OCI-LY7 (cell line): Measurements from ENCODE around the gene MCOLN3. TPM values are rescaled to one million over a fixed set of nuclear protein-coding genes. Genes with fewer than 3 reads are reported as not detected.

Source experiments
- BruUV-seq: library from RNA; stranded (reverse); fragments of 400-500 nt; replicated peaks from 2 replicates; lab custom pipeline; 2021; lab: Mats Ljungman, UMichigan
- CTCF ChIA-PET: fragments of 300-600 bp; sonication (Branson Sonifier 250); formaldehyde crosslinking; loops from one replicate; lab custom pipeline; 2022; ENCODE audit warnings: antibody characterized with exemption; ENCODE audit not compliant: unreplicated experiment; lab: Charles Lee
- POLR2A ChIA-PET: fragments of 300-600 bp; sonication (Branson Sonifier 250); formaldehyde crosslinking; loops from one replicate; lab custom pipeline; 2022; ENCODE audit warnings: antibody characterized with exemption; lab: Charles Lee
- DNase-seq: peaks from one replicate; pipeline ENCODE4 v3.0.0-alpha.2; 2015; ENCODE audit warnings: low spot score
- H2AFZ ChIP-seq: fragments of 200-600 bp; sonication (generic), shearing (Covaris generic); 2 replicates; pipeline ENCODE4 v1.6.1; 2014; ENCODE audit warnings: mild to moderate bottlenecking, antibody characterized with exemption, low read length, moderate library complexity
- H3K27ac ChIP-seq: fragments of 200-600 bp; sonication (generic); 2 replicates; pipeline ENCODE4 v1.5.1; 2014; ENCODE audit warnings: mixed run types, low read depth, mild to moderate bottlenecking, moderate library complexity, low read length, inconsistent platforms; ENCODE audit not compliant: poor library complexity, severe bottlenecking
- H3K36me3 ChIP-seq: fragments of 200-600 bp; sonication (generic); 2 replicates; pipeline ENCODE4 v1.6.1; 2014; ENCODE audit warnings: mild to moderate bottlenecking, antibody characterized with exemption, low read length, moderate library complexity, mixed read lengths; ENCODE audit not compliant: insufficient read depth
- H3K4me1 ChIP-seq: fragments of 200-600 bp; sonication (generic); 2 replicates; pipeline ENCODE4 v1.5.1; 2014; ENCODE audit warnings: mild to moderate bottlenecking, low read length; ENCODE audit not compliant: insufficient read depth, poor library complexity, severe bottlenecking
- H3K4me2 ChIP-seq: fragments of 200-600 bp; sonication (generic); 2 replicates; pipeline ENCODE4 v1.6.1; 2014; ENCODE audit warnings: mild to moderate bottlenecking, low read length
- H3K4me3 ChIP-seq: fragments of 200-600 bp; sonication (generic); 2 replicates; pipeline ENCODE4 v1.5.1; 2014; ENCODE audit warnings: mild to moderate bottlenecking, low read depth, low read length; ENCODE audit not compliant: poor library complexity, severe bottlenecking
- H3K79me2 ChIP-seq: fragments of 200-600 bp; sonication (generic); 2 replicates; pipeline ENCODE4 v1.6.1; 2016; ENCODE audit warnings: low read depth, mild to moderate bottlenecking, low read length, moderate library complexity, mixed read lengths; ENCODE audit not compliant: insufficient read depth
- H3K9me2 ChIP-seq: fragments of 200-600 bp; sonication (generic); 2 replicates; pipeline ENCODE4 v1.6.1; 2016; ENCODE audit warnings: mild to moderate bottlenecking, low read length, mixed read lengths; ENCODE audit not compliant: insufficient read depth
- H3K9me3 ChIP-seq: fragments of 200-600 bp; sonication (generic); 2 replicates; pipeline ENCODE4 v1.6.1; 2014; ENCODE audit warnings: mild to moderate bottlenecking, mixed run types, low read length, mixed read lengths
- H4K20me1 ChIP-seq: fragments of 200-600 bp; sonication (generic); 2 replicates; pipeline ENCODE4 v1.6.1; 2014; ENCODE audit warnings: mild to moderate bottlenecking, antibody characterized with exemption, low read length, moderate library complexity, mixed read lengths; ENCODE audit not compliant: insufficient read depth
- EZH2phosphoT487 ChIP-seq: fragments of 200-600 bp; sonication (generic); IDR thresholded peaks from 2 replicates; pipeline ENCODE4 v1.6.1; 2018; ENCODE audit warnings: low read depth, borderline replicate concordance, mild to moderate bottlenecking, mixed run types, antibody characterized with exemption, low read length, moderate library complexity, mixed read lengths
- intact Hi-C: fragments of 100-400 bp; cut with micrococcal nuclease; formaldehyde crosslinking; loops from one replicate; pipeline ENCODE4 v1.10.0; 2022; ENCODE audit not compliant: unreplicated experiment
- total RNA-seq, 2 experiments: library from RNA; depleted of rRNA in 1 of 2; stranded (reverse); fragments of >200 nt in 1 of 2; shearing (Covaris generic) in 1 of 2; gene quantifications; 2 replicates each; pipeline ENCODE4 v1.2.3, GENCODE V29; 2014 to 2022
- TF ChIP-seq, protein P1 (sequence below): fragments of 200-600 bp; sonication (generic); conservative IDR thresholded peaks from 2 replicates; pipeline ENCODE4 v1.5.1; 2014; ENCODE audit warnings: mild to moderate bottlenecking, antibody characterized with exemption, low read length, moderate library complexity, mixed read lengths

MCOLN3 gene
- total RNA-seq, 2 experiments from 2014 or later = not detected

DNA sequence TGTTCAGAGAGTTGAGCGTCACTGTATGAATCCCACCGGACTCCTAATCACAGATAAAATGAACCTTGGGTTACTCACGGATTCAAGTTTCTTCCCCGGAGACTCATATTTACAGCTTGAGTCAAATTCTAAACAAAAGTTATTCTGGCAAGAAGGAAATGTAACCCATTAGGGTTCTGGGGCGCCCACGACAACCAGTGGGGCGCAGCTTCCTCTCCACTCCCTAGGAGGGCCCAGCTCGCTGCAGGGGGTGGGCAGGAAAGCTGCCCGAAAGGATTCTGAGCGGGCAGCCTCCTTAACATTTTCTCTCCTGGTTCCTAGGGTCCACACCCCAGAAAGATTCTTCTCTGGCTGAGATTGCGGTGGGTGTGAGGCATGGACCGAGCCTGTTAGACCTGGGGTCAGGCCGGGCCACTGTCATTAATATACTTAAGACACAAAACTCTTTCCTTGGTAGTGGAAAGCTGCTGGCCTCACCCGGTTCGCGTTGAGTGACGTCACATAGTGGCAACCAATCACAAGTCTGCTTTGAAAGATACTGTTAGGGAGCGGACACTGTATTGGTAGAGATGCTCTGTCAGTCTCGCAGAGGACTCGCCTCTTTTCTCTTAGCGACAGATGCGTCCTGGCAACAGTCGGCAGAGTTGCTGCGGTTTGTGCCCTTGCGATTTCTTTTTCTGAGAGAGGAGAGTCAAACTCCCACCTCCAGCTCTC lies 13.6 kb upstream of the MCOLN3 start:
- no peak overlapping the region for H3K27ac ChIP-seq
- peak overlapping the region; percentile 90 for H3K4me2 ChIP-seq
- peaks cover 17% of the 10 kb centered on the region for H3K4me1 ChIP-seq
- intact Hi-C loops = no loop called here
- H3K36me3 ChIP-seq = no peaks in the 10 kb centered on the region
- H3K4me3 ChIP-seq = peak overlapping the region; percentile 68
- H2AFZ ChIP-seq = peak overlapping the region; percentile 98
- H3K79me2 ChIP-seq = no peaks in the 10 kb centered on the region
- no peaks in the 10 kb centered on the region for H4K20me1 ChIP-seq
- TF ChIP-seq, protein P1, sequence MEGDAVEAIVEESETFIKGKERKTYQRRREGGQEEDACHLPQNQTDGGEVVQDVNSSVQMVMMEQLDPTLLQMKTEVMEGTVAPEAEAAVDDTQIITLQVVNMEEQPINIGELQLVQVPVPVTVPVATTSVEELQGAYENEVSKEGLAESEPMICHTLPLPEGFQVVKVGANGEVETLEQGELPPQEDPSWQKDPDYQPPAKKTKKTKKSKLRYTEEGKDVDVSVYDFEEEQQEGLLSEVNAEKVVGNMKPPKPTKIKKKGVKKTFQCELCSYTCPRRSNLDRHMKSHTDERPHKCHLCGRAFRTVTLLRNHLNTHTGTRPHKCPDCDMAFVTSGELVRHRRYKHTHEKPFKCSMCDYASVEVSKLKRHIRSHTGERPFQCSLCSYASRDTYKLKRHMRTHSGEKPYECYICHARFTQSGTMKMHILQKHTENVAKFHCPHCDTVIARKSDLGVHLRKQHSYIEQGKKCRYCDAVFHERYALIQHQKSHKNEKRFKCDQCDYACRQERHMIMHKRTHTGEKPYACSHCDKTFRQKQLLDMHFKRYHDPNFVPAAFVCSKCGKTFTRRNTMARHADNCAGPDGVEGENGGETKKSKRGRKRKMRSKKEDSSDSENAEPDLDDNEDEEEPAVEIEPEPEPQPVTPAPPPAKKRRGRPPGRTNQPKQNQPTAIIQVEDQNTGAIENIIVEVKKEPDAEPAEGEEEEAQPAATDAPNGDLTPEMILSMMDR = no peak
- no peak for TF ChIP-seq EZH2phosphoT487
- no peaks in the 10 kb centered on the region for H3K9me2 ChIP-seq
- no peaks in the 10 kb centered on the region for H3K9me3 ChIP-seq
- CTCF ChIA-PET = no interaction called here
- POLR2A ChIA-PET = interaction anchor here (0.6 to 1.3 kb wide), 5 partner anchors 68 to 1626 kb away, joined by 3 to 4 read pairs (median 3); partner anchors contain the start of gene BCL10
- DNase-seq = peak; percentile 97
- no TSS peak for BruUV-seq

DNA sequence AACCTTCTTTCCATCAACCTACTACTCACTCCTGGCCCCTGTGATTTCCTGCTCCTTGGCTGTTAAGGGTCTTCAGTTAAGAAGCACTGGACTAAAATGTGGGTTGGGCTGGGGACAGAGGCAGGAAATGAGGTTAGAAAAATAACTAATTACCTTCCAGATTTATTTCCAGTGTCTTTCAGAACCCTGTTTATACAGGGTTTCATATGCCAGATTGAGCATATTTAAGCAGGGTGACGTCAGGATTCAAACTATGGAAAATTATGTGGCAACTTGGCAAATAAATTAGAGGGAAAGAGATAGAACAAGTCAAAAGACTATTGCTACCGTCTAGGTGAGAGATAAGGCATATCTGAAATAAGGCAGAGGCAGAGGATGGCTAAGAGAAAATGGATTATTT lies 11.7 kb upstream of the MCOLN3 start:
- no TSS peak for BruUV-seq
- intact Hi-C loops = no loop called here
- Histone ChIP-seq H3K36me3 (no peaks in the 10 kb centered on the region), H4K20me1 (no peaks in the 10 kb centered on the region), H3K27ac (no peak overlapping the region), H3K9me3 (no peaks in the 10 kb centered on the region), H3K4me2 (no peak overlapping the region), H3K9me2 (no peaks in the 10 kb centered on the region), H3K4me3 (no peak overlapping the region), H2AFZ (no peak overlapping the region; the same call in 1 of the 2 replicates), H3K4me1 (peaks cover 17% of the 10 kb centered on the region), H3K79me2 (no peaks in the 10 kb centered on the region)
- no peak for TF ChIP-seq EZH2phosphoT487
- TF ChIP-seq, protein P1 = no peak
- DNase-seq = no peak
- ChIA-PET CTCF (no interaction called here), POLR2A (interaction anchor here (0.6 kb wide), 1 partner anchor 778 kb away, joined by 3 read pairs; no protein-coding TSS in a partner anchor)

DNA sequence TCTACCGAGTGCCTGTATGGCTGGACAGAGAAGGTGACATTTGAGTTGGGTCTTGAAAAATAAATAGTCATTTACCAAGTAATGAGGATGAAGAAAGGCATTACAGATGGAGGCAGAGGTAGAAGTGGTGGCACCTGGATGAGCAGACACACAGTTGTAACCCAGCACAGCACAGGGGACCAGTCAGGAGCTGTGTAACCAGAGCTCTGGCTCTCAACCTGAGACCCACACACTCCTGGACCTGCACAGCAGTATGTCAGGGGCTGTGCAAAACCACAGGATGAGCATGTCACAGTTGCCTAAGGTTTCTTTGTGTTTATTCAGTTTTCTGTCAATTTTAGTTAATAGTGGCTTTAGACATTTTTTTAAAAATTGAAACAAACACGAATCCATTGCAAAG lies 11.3 kb upstream of the MCOLN3 start:
- Histone ChIP-seq H4K20me1 (no peaks in the 10 kb centered on the region), H3K27ac (no peak overlapping the region), H3K4me2 (no peak overlapping the region), H3K9me2 (no peaks in the 10 kb centered on the region), H3K4me3 (no peak overlapping the region), H3K4me1 (peaks cover 17% of the 10 kb centered on the region), H3K79me2 (no peaks in the 10 kb centered on the region), H2AFZ (no peak overlapping the region; the same call in 1 of the 2 replicates), H3K36me3 (no peaks in the 10 kb centered on the region), H3K9me3 (no peaks in the 10 kb centered on the region)
- BruUV-seq = no TSS peak
- ChIA-PET POLR2A (interaction anchor here (0.6 kb wide), 1 partner anchor 69 kb away, joined by 3 read pairs; no protein-coding TSS in a partner anchor), CTCF (no interaction called here)
- TF ChIP-seq, protein P1 = no peak
- TF ChIP-seq EZH2phosphoT487 = no peak
- intact Hi-C loops = no loop called here
- DNase-seq = no peak
